OCI-LY1 (cell line): ENCODE measurements around the gene RAB3D.
A peak's percentile ranks its signal among the peaks of the same experiment; 100 is the strongest.

Source experiments
- H2AFZ ChIP-seq: fragments of 200-600 bp; sonication (generic), shearing (Covaris generic); 2 replicates; pipeline ENCODE4 v1.6.0; 2014; ENCODE audit warnings: antibody characterized with exemption, mild to moderate bottlenecking, low read length
- H3F3A ChIP-seq: fragments of 200-600 bp; sonication (generic), shearing (Covaris generic); 2 replicates; pipeline ENCODE4 v1.6.0; 2014; ENCODE audit warnings: mild to moderate bottlenecking, antibody characterized with exemption, low read length, moderate library complexity; ENCODE audit not compliant: insufficient read depth
- H3K27ac ChIP-seq: fragments of 200-600 bp; sonication (generic); 2 replicates; pipeline ENCODE4 v1.5.1; 2014; ENCODE audit warnings: low read length, mixed run types, mild to moderate bottlenecking, low read depth; ENCODE audit not compliant: poor library complexity, severe bottlenecking
- H3K27me3 ChIP-seq: fragments of 200-600 bp; sonication (generic); 2 replicates; pipeline ENCODE4 v1.6.0; 2014; ENCODE audit warnings: antibody characterized with exemption, mild to moderate bottlenecking, low read length, moderate library complexity; ENCODE audit not compliant: insufficient read depth
- H3K36me3 ChIP-seq: fragments of 200-600 bp; sonication (generic); 2 replicates; pipeline ENCODE4 v1.6.1; 2014; ENCODE audit warnings: mild to moderate bottlenecking, antibody characterized with exemption, low read length, moderate library complexity, mixed read lengths; ENCODE audit not compliant: insufficient read depth
- H3K4me1 ChIP-seq: fragments of 200-600 bp; sonication (generic); 2 replicates; pipeline ENCODE4 v1.5.1; 2014; ENCODE audit warnings: mild to moderate bottlenecking, low read length, moderate library complexity; ENCODE audit not compliant: insufficient read depth, severe bottlenecking
- H3K4me2 ChIP-seq: fragments of 200-600 bp; sonication (generic), shearing (Covaris generic); 2 replicates; pipeline ENCODE4 v1.6.1; 2014; ENCODE audit warnings: low read length
- H3K4me3 ChIP-seq: fragments of 200-600 bp; sonication (generic); 2 replicates; pipeline ENCODE4 v1.5.1; 2014; ENCODE audit warnings: low read length, low read depth, mild to moderate bottlenecking, mixed read lengths; ENCODE audit not compliant: poor library complexity, severe bottlenecking
- H3K79me2 ChIP-seq: fragments of 200-600 bp; shearing (Covaris generic); 2 replicates; pipeline ENCODE4 v1.6.1; 2016; ENCODE audit warnings: mixed run types, low read length, mixed read lengths; ENCODE audit not compliant: insufficient read depth
- H3K9ac ChIP-seq: fragments of 200-600 bp; sonication (generic), shearing (Covaris generic); 2 replicates; pipeline ENCODE4 v1.6.1; 2014; ENCODE audit warnings: mild to moderate bottlenecking, low read length, mixed read lengths
- H3K9me2 ChIP-seq: fragments of 200-600 bp; sonication (generic), shearing (Covaris generic); 2 replicates; pipeline ENCODE4 v1.6.1; 2014; ENCODE audit warnings: low read depth, mild to moderate bottlenecking, low read length, mixed read lengths
- H3K9me3 ChIP-seq: fragments of 200-600 bp; shearing (Covaris generic); 2 replicates; pipeline ENCODE4 v1.6.1; 2014; ENCODE audit warnings: low read length, mixed read lengths
- H4K20me1 ChIP-seq: fragments of 200-600 bp; sonication (generic), shearing (Covaris generic); 2 replicates; pipeline ENCODE4 v1.6.0; 2016; ENCODE audit warnings: mild to moderate bottlenecking, low read length; ENCODE audit not compliant: insufficient read depth
- CTCF ChIP-seq: fragments of 200-600 bp; sonication (generic), shearing (Covaris generic); IDR thresholded peaks from 2 replicates; pipeline ENCODE4 v1.5.1; 2017; ENCODE audit warnings: mild to moderate bottlenecking, antibody characterized with exemption, low read length, moderate library complexity, mixed read lengths
- EZH2 ChIP-seq: fragments of 200-600 bp; sonication (generic), shearing (Covaris generic); IDR thresholded peaks from 2 replicates; pipeline ENCODE4 v1.8.0; 2017; ENCODE audit warnings: borderline replicate concordance, mixed run types, mild to moderate bottlenecking, antibody characterized with exemption, low read length, moderate library complexity, mixed read lengths

RAB3D gene

DNA sequence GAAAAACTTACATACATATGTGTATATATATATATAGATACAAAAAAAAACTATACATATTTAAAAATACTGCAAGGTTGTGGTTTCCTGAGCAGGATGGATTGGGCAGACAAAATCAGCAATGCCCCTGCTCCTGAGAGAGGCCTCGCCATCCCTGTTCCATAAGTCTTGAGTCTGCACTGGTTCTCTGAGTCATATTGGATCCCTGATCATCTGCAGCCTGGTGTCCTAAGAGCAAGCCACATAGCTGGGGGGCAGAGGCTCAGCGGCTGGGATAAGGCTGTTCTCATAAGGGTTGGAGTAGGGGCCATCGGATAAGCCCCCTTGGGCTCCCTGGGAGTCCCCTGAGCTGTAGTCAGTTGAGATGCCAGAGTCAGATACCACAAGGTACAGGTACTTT is 38.3 kb upstream of the RAB3D start:
- Histone ChIP-seq H4K20me1 (no peaks in the 10 kb centered on the region), H3K79me2 (no peaks in the 10 kb centered on the region), H3K4me3 (no peak overlapping the region), H2AFZ (no peak overlapping the region), H3K4me2 (no peak overlapping the region), H3K9ac (no peak overlapping the region), H3K27me3 (no peaks in the 10 kb centered on the region), H3F3A (no peaks in the 10 kb centered on the region), H3K36me3 (peaks cover 14% of the 10 kb centered on the region; the same call in 1 of the 2 replicates), H3K9me3 (no peaks in the 10 kb centered on the region), H3K4me1 (peaks cover 48% of the 10 kb centered on the region), H3K9me2 (no peaks in the 10 kb centered on the region), H3K27ac (peak overlapping the region; percentile 88)
- TF ChIP-seq EZH2: no peak
- no peak for TF ChIP-seq CTCF

GRCh38 chr19:11377237-11377636 is 37.8 kb upstream of the RAB3D start:
- Histone ChIP-seq H3K9ac (peak overlapping the region; percentile 25; the same call in 1 of the 2 replicates), H3K9me3 (no peaks in the 10 kb centered on the region), H3F3A (no peaks in the 10 kb centered on the region), H3K79me2 (no peaks in the 10 kb centered on the region), H2AFZ (no peak overlapping the region; the same call in 1 of the 2 replicates), H3K9me2 (no peaks in the 10 kb centered on the region), H4K20me1 (no peaks in the 10 kb centered on the region), H3K27me3 (no peaks in the 10 kb centered on the region), H3K4me1 (peaks cover 46% of the 10 kb centered on the region), H3K4me3 (peak overlapping the region; percentile 64), H3K36me3 (peaks cover 14% of the 10 kb centered on the region; the same call in 1 of the 2 replicates), H3K4me2 (peak overlapping the region; percentile 84), H3K27ac (peak overlapping the region; percentile 88)
- no peak for TF ChIP-seq EZH2
- TF ChIP-seq CTCF: no peak

GRCh38 chr19:11375143-11375948 is 35.9 kb upstream of the RAB3D start:
- no peak overlapping the region for H2AFZ ChIP-seq
- no peaks in the 10 kb centered on the region for H3K9me2 ChIP-seq
- no peaks in the 10 kb centered on the region for H3K9me3 ChIP-seq
- peaks cover 14% of the 10 kb centered on the region; the same call in 1 of the 2 replicates for H3K36me3 ChIP-seq
- peaks cover 44% of the 10 kb centered on the region for H3K4me1 ChIP-seq
- H4K20me1 ChIP-seq: no peaks in the 10 kb centered on the region
- H3K9ac ChIP-seq: peak overlapping the region; percentile 83
- peak overlapping the region; percentile 88 for H3K27ac ChIP-seq
- H3K4me3 ChIP-seq: peak overlapping the region; percentile 64
- H3K4me2 ChIP-seq: peak overlapping the region; percentile 84
- no peaks in the 10 kb centered on the region for H3F3A ChIP-seq
- TF ChIP-seq CTCF (no peak), EZH2 (no peak)
- H3K79me2 ChIP-seq: no peaks in the 10 kb centered on the region
- no peaks in the 10 kb centered on the region for H3K27me3 ChIP-seq
